Stimulated activated CD4-positive, alpha-beta T cell treated with anti-CD3 and anti-CD28 coated beads, Interleukin-12 subunit alpha, Interleukin-12 subunit beta, amount 100 ng/mL, for 4 hours (primary cell): ENCODE measurements around the gene EPHB3.
"Not testable (repeated sequence)": the region's sequence is repeated elsewhere in the genome, so short reads cannot be mapped to it uniquely, and the experiment has no call there.

Experiments
- DNase-seq: peaks from one replicate; pipeline ENCODE4 v3.0.0-alpha.2; 2020

Gene EPHB3

DNA sequence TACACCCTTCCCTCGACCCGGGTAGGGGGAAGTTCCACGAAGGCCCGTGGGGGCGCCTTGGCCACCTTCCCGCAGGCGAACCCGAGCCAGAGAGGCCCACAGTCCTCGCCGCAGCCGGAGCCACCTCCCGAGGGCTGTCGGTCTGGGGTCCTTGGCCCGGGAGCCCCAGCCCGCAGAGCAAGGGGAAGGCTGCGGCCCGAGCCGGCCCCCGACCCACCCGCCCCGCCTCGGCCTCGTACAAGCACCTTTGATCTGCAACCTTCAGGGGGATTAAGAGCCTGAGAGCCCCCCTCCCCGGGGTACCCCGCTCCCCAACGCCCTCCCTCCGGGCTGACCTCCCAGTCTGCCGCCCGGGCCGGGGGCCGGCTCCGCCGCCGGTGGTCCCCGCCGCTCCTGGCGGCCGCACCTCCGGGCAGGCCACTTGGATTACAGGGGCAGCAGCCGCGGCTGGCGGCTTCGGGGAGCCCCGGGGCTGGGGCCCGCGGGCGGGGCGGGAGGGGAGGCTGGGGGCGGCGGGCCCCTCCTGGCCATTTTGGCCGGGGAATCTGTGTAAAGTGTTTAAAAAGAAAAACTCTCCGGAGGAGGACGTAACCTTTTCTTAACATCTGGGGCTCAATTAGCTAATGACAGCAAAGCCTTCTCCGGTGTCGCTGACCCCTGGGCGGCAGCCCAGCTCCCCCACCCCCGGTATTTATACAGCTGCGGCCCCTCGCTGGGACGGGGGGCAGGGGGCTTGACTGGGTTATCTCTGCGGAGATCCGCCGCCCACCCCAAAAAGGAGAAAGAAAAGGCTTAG lies 40.2 kb downstream of the EPHB3 start:
- no peak for DNase-seq

DNA sequence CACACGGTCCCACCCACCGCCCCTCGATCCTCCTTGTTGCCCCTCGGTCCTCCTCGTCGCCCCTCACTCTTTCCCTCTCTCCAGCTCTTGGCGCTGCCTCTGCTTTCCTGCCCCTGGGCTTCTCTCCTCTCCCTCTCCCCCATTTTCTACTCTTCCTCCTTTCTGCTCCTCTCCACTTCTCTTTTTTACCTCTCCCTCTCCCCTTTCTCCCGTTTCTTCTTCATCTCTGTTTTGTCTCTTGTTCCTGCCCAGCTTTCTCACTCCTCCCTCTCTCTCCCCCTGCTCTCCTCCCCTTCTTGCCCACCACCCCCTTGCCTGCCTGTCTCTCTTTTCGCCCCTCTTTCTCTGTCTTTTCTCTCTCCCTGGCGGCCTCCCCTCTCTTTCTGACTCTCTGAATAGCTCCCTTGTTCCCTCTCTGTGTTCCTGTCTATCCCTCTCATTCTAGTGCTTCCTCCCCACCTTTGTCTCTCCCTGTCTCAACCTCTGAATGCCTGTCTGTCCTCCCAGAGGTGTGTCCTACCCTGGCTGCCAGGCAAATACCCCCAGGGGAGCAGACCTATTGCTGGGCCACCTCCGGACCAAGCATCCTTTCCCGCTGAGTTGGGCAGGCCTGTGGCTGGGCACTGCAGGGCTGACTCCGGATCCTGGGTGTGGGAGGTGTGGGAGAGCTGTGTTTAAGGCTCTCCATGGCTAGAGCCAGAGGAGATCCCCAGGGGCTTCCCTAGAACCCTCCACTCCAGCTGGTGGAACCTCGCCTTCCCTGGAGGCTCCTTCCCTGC lies 41.0 kb downstream of the EPHB3 start:
- no peak for DNase-seq

DNA sequence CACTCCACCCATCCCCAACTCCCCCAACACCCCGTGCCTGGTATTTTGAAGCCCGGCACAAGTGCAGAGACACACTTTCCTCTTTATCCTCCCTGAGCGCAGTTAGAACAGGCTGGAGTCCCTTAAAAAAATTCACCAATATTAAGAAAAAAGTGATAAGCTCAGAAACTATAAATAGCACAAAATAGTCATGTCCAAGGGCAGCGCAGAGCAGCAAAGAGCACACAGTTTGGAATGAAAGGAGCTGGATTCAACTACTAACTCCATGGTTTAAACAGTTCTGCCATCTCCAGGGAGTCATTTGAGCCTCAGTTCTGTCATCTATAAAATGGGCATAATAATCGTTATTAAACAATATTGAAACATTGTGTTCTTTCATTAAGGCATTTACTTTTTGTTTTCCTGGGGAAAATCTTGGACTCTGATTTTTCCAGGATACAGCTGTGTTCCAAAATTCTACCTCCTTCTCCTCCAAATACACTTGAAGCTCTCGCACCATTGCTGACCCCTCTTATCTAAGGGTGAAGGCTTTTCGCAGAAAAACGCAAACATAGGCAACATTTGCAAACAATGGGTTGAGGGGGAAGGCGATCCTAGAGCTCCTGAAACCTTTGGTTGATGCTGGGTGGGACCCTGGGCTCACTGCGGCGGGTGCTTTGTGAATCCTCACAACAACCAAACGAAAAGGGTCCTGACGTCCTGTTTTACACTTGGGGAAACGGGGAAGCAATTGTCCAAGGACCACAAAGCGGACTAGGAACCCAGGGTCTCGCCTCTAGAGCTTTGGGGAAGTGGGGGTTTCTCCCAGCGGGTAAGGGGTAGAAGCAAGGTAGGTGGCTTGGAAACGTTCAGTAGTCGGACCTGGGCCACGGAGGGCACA lies 41.8 kb downstream of the EPHB3 start:
- DNase-seq, result no peak

DNA sequence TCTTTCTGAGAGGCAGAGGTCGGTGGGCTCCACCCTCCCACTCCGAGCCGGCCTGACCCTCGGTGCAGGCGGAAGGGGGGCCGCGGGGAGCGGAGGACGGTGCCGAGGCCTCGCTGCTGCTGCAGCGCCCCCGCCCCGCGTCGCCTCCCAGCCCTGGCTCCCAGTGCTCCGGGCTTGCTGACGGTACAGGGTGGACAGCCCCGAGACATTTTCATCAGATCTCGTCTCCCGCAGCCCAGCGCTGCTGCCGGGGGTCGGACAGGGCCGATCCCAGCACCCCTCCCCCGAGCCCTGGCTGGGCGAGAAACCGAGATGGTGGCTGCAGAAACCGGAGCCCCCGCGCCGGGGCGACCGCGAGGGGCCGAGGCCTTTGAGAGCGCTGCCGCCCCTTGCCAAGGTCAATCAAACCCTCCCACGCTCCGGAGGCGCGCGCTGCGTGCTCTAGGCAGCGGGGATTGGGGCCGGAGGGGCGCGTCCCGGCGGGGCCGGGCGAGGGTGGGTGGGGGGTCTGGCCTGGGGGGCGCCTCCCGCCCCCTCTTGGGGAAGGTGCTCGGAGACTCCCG lies 42.5 kb downstream of the EPHB3 start:
- DNase-seq, result no peak

DNA sequence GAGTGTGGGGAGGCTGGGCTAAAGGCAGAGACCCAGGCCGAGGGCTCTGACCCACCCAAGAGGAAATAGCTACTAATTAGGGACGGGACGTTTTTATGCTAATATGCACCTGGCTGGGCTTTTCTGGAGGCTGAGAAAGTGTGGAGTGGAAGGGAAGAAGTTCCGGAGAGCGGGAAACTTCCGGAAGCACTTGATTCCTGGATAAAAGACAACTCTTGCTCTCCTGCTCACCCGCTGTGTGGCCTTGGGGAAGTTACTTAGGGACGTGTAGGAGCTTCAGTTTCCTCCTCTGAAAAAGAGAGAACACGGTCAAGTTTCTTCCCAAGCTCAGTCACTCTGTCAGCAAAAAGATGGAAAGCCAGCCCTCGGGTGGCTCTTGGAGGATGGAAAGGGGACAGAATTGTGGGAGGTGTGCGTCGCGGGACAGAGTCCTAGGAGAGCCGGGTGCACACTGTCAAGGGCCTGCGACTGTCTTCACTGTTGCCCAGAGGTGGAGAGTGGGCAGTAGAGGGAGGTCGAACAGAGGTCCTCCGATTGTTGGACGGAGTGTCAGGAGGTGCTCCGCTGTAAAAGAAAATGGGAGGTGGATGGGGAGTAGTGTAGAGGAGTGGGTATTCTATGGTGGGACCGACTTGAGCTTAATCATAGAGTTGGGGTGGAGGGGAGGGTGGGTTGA lies 43.2 kb downstream of the EPHB3 start:
- DNase-seq, result no peak

DNA sequence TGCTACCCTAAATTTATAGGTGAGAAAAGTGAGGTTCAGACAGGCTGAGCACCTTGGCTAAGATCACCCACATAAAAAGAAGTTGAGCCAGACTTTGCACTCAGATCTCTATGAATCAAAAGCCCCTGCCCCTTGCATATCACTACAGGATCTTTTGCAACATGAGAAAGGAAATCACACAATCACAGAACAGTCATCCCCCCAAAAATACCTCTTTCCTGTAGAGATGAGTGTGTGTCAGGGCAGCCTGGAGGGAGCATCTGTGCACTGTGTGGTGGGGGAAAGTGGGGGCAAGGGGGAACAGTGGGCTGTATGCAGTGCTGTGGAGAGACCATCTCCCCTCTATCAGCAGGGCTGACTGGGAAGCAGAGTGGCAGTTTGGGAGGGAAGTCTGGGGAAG lies 46.6 kb downstream of the EPHB3 start:
- no peak for DNase-seq

DNA sequence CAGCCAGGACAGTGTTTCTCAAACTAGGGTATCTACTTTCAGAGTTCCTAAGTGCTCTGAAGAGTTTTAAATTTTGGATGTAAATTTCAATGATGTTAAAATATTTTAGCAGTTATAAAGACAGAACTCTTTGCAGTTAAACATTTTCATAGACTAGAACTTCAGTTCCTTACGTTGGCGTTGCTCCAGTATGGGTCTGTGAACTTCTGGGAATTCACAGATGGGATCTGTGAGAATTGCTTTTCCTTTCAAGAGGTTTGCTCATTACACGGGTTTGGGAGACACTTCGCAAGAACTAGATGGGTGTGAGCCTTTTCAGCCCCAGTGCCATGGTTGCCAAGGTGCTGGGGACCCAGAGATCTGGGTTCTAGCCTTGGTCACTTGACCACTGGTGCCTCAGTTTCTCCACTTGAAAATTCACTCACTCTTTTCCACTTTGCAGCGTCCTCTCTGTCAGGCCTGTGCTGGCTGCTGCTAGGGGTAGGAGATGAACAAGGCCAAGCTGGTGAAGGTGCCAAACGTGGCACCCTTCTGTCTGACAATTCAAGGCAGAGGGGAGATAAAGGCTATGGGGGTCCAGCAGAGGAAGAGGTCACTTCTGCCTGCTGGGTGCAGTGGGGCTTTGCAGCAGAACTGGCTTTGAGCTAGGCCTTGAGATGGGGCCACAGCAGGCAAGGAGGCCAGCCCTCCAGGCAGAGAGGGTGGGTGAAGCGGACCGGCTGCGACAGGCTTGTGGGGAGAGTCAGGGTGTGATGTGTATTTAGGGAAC lies 48.1 kb downstream of the EPHB3 start:
- DNase-seq, result no peak

DNA sequence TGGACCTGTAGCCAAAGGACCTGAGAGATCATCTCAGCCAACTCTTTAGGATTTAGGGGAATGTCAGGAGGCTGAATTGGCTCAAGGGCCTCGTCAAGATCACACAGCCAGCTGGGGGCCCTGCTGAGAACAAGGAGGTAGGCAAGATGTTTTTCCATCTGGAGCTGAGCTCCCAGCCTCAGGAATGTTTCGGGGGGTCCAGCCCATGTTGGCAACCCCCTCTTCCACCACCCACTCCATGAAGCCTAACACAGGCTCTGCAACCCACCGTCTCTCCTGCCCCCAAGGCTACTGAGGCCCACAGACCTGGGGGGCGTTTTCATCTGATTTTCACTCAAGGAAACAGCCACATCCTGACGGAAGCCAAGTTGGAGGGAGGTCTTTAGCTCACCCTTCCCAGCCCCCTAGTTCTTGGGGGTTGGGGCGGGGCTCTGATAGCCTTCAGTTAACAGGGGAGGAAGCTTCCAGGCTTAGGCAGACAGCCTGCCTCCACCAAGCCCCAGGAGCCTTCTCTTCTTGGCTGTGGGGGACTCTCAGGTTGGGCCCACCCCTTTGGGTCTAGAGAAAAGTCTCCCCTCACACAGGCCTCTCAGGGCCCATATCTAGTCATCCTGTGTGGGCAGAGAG lies 48.8 kb downstream of the EPHB3 start:
- no peak for DNase-seq

DNA sequence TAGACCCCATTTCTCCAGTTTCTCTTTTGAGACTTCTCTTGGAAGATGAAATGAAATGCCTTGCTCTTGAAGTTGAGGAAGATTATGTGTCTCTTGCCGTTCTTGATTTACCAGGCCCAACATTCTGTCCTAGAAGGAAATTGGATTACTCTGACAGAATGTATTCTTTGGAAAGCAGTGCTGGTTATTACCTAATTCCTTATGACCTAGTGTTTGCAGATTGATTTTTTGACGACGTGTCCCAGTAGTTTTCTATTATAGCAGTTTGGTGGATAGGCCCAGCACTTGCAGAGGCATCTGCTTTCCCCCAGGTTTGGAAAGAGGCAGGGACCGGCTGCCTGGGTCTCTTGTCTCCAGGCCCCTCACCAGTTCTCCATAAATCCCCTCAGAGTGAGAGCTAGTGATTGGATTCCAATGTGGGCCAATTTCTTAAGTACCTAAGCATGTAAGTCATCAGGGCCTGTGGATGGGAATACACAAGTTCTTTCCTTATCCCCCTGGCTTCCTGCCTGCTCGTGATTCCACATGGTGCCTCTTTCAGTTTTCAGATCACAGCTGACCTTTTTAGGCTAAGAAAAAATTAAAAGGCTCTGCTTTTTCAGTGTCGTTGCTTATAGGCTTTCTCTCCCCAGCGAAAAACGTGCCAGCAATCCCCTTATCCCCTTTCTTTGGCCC lies 50.2 kb downstream of the EPHB3 start:
- no peak for DNase-seq

DNA sequence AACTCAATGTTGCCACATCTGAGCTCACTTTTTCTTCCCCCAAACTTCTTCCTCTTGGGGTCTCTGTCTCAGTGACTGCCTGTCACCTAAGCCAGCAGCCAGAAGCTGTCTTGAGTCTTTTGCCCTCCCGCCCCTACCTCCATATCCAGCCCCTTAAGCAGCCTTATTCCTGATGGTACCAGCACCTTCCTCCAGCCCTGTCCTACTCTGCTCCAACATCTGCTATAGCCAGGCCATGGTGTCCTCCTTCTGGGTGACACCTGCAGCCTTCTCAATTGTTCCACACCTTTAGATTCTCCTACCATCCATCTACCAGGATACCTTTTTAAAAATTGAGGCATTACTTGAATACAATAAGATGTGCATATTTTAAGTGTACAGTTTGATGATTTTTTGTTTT lies 53.8 kb downstream of the EPHB3 start:
- no peak for DNase-seq

DNA sequence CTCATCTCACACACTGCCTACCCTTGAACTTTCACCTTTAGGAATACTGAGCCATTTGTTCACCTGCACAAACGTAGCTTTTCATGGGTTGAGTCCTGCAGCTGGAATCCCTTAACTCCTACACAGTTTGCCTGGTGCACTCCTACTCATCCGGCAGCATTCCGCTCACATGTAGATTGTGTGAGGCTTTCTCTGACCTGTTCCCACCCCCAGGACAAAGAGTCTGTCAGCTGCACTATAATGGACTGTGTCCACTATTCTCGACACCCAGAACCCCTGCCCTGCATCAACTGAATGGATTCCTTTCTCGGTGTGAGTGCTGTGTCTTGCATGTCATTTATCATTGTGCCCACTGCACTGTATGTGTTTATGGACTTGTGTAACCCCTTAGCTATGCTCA lies 54.9 kb downstream of the EPHB3 start:
- no peak for DNase-seq

DNA sequence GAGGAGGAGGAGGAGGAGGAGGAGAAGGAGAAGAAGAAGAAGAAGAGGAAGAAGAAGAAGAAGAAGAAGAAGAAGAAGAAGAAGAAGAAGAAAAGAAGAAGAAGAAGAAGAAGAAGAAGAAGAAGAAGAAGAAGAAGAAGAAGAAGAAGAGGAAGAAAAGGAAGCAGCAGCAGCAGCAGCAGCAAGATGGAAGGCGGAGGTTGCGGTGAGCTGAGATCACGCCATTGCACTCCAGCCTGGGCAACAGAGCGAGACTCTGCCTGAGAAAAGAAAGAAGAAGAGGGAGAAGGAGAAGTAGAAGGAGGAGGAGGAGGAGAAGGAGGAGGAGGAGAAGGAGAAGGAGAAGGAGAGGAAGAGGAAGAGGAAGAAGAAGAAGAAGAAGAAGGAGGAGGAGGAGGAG lies 55.7 kb downstream of the EPHB3 start:
- DNase-seq, result not testable (repeated sequence)

DNA sequence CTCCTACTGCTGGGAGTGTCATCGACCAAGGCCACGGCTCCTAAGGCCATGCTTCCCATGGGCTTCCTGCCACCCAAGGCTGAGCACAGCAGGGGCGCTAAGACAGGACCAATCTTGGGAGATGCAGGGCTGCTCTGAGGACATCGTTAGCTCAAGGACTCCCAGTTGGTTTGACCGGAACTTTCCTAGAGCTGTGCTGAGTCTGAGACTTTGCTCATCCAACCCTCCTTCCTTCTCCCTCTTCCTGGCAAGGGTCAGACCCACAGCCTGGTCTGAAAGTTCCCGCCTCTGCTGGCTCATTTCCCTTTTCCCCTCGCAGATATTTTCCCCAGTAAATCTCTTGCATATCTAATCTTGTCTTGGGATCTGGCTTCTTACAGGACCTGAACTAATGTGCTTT lies 57.2 kb downstream of the EPHB3 start:
- DNase-seq, result no peak

DNA sequence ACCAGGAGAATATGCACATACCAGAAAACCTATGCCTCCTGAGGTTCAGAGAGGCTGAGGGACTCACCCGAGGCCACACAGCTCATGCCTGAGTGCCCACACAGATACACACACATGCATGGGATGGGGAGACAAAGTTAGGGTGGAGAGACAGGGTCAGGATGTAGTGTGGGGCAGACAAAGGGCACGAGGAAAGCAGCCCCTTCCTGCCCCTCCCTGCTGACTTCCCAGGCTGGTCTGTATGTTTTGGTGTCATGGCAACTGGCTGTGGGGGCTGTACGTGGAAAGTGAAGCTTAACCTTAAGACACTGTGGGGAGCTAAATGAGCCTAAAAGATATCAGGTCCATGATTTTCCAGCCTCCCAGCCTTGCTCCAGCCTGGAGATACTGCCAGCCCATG lies 57.8 kb downstream of the EPHB3 start:
- DNase-seq, result no peak

DNA sequence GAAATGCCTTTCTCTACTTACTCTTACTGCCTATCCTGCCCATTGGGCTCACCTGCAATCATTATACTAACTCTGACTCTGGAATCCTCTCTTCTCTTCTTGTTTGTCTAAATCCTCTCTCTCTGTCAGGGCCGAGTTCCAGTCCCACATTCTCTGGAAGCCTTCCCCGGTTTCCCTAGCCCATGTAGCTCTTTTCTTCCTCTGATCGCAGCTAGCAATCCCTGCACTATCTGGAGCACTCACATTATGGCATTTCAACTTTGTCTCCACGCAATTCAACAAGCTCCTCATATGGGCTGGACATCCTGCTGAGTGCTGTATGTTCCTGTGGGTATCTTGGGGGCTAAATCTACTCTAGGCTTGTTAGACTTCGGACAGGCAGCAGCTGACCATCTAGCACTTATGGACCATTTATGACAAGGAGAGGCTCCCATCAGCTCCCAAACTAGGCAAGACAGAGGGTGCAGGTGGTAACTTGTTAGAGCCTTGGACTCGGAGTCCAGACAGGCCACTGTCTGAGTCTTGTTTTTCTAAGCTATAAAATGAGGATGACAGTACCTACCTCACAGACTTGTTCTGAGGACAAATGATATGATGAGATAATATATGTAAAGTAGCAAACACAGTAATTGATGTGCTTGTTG lies 58.3 kb downstream of the EPHB3 start:
- no peak for DNase-seq

DNA sequence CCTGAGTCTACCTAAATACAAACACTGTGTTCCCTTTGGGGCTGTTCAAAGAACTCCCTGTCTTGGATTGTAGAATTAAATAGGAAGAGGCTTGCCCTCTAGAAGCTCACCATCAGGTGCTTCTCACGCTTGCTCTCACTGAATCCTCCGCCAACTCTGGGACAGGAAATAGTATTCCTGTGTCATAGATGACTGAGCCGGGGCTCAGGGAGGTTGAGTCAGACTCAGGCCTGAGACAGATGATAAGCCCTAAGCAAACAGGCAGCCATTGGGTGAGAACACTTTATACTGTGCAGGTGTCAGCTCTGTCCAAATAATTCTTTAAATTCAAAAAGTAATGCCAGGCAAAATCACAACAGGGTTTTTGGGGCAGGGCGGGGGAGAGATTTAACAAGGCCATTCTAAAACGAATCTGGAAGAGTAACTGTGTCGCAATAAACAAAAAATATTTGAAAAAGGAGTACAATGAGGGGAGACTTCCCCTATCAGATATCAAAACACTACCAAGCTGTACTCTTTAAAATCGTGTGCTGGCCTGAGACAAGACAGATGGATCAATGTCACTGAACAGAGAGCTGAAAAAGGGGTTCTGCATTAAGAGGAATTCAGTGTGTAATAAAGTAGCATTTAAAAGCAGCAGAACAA lies 59.0 kb downstream of the EPHB3 start:
- no peak for DNase-seq

DNA sequence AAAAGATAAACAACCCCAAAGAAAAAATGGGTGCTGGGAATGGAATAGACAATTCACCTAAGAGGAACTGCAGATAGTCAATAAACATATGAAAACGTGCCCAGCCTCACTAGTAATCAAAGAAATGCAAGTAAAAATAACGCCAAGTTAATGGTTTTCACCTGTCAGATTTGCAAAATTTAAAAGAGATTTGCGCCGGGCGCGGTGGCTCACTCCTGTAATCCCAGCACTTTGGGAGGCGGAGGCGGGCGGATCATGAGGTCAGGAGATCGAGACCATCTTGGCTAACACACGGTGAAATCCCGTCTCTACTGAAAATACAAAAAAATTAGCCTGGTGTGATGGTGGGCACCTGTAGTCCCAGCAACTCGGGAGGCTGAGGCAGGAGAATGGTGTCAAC lies 60.6 kb downstream of the EPHB3 start:
- not testable (repeated sequence) for DNase-seq

DNA sequence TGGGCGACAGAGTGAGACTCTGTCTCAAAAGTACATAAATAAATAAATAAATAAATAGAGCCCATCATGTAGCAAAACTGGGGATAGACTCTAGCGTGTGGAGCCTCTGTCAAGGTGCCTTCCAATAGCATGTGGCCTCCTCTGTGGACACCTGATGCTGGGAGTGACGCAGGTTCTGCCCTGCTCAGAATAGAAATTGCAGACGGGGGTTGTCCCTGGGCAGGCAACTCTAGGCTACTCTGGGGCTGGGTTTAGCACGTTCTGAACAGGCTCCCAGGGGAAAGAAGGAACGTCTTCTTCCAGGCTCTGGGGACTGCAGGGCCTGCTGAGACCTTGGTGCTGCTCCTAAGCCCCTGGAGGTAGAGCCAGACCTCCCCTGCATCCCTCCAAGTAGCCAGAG lies 65.3 kb downstream of the EPHB3 start:
- DNase-seq, result no peak

DNA sequence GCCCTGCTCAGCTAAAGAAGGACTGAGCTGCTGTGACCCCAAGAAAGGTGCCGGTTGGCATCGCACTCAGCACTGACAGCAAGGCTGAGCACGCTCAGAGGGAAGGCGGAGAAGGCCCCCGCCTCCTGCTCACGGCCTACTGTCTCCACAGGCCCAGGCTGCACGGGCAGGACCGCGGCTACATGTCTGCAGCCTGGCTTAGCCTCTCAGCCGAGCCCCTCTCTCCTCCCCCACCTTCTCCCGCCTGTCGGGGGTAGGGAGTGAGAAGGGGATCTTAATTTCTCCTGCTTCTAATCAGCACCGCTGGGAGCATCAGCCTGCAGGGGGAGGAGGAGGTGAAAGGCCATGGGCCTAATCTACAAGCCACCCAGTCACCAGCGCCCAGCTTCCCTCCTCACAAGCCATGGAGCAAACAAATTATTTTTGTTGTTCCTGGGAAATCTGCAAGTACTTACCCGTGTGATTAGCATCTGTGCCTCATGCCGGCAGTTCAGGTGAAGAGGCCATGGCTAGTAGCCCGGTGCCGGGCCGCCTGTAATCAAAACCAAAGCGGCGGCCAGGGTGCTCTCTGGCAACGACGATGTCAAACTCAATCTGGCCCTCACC lies 68.1 kb downstream of the EPHB3 start:
- no peak for DNase-seq
